GM21367 (cell line): ENCODE data around the gene WASF2.

Experiments used
- ATAC-seq: cut with Tn5 transposase; IDR thresholded peaks from one replicate; pipeline ENCODE4 v1.9.1; 2021; ENCODE audit not compliant: unreplicated experiment

The WASF2 gene

GRCh38 chr1:27361553-27361952, 128.4 kb downstream of the WASF2 start:
- ATAC-seq: no peak

GRCh38 chr1:27361044-27361402, 128.9 kb downstream of the WASF2 start:
- no peak for ATAC-seq

GRCh38 chr1:27360159-27361043, 129.6 kb downstream of the WASF2 start:
- no peak for ATAC-seq

- ATAC-seq: no peak
These were observed 130.2 kb downstream of the WASF2 start for GRCh38 chr1:27359822-27360158.

GRCh38 chr1:27358928-27359313, 131.0 kb downstream of the WASF2 start:
- ATAC-seq: no peak

- no peak for ATAC-seq
These were observed 131.7 kb downstream of the WASF2 start for GRCh38 chr1:27358038-27358927.

- ATAC-seq: no peak
These were observed 132.5 kb downstream of the WASF2 start for GRCh38 chr1:27357281-27358037.

GRCh38 chr1:27356619-27357280, 133.2 kb downstream of the WASF2 start:
- no peak for ATAC-seq

GRCh38 chr1:27356277-27356618, 133.7 kb downstream of the WASF2 start:
- no peak for ATAC-seq

GRCh38 chr1:27355683-27356082, 134.3 kb downstream of the WASF2 start:
- no peak for ATAC-seq
